ENCODE results near the gene LPCAT1.

LPCAT1 gene

DNA sequence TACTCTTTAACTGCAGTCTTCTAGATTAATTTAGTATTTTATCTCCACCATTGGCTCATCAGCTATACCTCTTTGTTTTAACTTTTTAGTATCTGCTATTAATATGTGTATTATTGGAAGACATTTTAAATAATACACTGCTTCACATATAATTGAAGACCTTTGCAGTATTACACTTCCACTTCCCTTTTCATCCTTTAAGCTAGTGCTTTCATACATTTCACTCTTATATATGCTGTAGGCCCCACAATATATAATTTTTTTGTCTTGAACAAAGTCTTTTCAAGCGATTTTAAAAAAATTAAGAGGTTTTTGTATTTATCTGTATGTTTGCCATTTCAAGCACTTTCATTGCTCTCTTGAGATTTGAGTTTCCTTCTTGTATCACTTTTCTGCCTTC is 8.6 kb upstream of the LPCAT1 start:
- no peak for DNase-seq (ENCODE audit: low read depth, low spot score)
- H3K4me3 ChIP-seq (ENCODE audit: low read depth, low read length): no peak overlapping the region
- no peak for TF ChIP-seq CTCF (IDR thresholded peaks at IDR 0.05; ENCODE audit: low read depth, low read length)
- in situ Hi-C loops (cut with HindIII; ENCODE audit: low sequenced_read_pairs): no loop called here

DNA sequence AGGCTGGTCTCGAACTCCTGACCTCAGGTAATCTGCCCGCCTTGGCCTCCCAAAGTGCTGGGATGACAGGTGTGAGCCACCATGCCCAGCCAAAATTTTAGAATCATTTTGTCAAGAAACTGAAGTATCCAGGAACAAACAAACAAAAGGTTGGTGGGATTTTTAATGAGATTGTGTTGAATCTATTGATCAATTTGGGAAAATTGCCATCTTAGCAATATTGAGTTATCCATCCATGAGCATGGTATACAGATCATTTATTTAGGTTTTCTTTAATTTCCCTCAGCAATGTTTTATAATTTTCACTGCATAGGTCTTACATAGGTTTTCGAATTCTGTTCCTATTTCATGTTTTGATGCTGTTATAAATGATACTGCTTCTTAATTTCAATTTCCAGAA is 5.7 kb upstream of the LPCAT1 start:
- no peak for TF ChIP-seq CTCF (IDR thresholded peaks at IDR 0.05; ENCODE audit: low read depth, low read length)
- no peak for DNase-seq (ENCODE audit: low read depth, low spot score)
- in situ Hi-C loops (cut with HindIII; ENCODE audit: low sequenced_read_pairs): no loop called here
- H3K4me3 ChIP-seq (ENCODE audit: low read depth, low read length): no peak overlapping the region

DNA sequence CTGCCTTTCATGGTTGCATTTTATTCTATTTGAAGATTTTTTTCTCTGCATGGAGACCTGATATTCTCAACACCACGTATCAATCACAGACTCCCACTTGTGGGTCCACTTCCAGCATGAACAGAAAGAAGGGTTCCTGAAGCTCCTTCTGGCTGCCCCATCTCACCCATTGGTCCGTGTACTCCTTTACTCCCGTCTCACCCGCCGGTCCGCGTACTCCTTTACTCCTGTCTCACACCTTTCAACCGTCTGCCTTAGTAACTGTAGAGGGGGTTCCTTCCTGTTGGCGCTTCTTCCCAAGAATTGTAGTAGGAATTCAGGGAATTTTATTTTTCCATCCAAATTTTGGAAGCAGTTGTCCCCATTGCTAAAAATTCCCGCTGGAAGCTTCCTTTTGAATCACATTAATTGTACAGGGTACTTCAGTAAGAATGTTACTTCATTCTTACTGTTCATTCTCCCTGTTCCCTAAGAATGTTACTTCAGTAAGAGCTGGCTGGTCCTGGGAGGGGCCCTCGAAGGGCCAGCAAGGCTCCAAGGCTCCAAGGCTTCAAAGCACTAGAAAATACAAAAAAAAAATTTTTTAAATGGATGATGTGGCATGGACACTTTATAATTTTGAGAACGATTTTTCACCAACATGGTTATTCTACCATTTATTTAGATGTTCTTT is 3.9 kb upstream of the LPCAT1 start:
- no peak overlapping the region for H3K4me3 ChIP-seq (ENCODE audit: low read depth, low read length)
- TF ChIP-seq CTCF (IDR thresholded peaks at IDR 0.05; ENCODE audit: low read depth, low read length): no peak
- DNase-seq (ENCODE audit: low read depth, low spot score): no peak
- in situ Hi-C loops (cut with HindIII; ENCODE audit: low sequenced_read_pairs): no loop called here

- no peak overlapping the region for H3K4me3 ChIP-seq (ENCODE audit: low read depth, low read length)
- no peak for DNase-seq (ENCODE audit: low read depth, low spot score)
Observed at GRCh38 chr5:1526681-1527131, 2.9 kb upstream of the LPCAT1 start.

GRCh38 chr5:1526190-1526631 is 2.5 kb upstream of the LPCAT1 start:
- no peak for TF ChIP-seq CTCF (IDR thresholded peaks at IDR 0.05; ENCODE audit: low read depth, low read length)
- no peak overlapping the region for H3K4me3 ChIP-seq (ENCODE audit: low read depth, low read length)
- no peak for DNase-seq (ENCODE audit: low read depth, low spot score)
- in situ Hi-C loops (cut with HindIII; ENCODE audit: low sequenced_read_pairs): no loop called here

More at GRCh38 chr5:1526681-1527131, 2.9 kb upstream of the LPCAT1 start:
- no peak for TF ChIP-seq CTCF (IDR thresholded peaks at IDR 0.05; ENCODE audit: low read depth, low read length)
- in situ Hi-C loops (cut with HindIII; ENCODE audit: low sequenced_read_pairs): no loop called here

DNA sequence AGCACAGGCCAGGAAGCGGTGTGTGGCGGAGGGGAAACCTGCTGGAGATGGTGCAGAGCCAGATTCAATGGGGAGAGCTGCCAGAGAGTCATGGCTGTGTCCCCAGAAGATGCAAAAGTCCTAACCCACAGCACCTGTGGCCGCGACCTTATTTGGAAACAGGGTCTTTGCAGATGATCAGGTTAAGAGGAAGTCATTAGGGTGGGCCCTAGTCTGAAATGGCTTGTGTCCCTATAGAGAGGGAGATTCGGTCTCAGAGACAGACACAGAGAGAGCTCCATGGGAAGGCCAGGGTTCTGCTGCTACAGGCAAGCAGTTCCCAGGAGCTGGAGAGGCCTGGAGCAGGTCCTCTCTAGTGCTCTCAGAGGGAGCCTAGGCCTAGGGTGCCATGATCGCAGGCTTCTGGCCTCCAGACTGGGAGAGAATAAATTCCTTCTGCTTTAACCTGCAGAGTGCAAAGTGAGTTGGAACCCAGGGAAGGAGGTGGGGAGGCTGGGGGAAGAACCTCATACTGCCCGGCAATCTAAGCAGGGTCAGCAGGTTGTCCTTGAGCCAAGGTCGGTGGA is 1.9 kb upstream of the LPCAT1 start:
- H3K4me3 ChIP-seq (ENCODE audit: low read depth, low read length): no peak overlapping the region
- in situ Hi-C loops (cut with HindIII; ENCODE audit: low sequenced_read_pairs): no loop called here
- TF ChIP-seq CTCF (IDR thresholded peaks at IDR 0.05; ENCODE audit: low read depth, low read length): no peak
- DNase-seq (ENCODE audit: low read depth, low spot score): no peak
